ENCODE measurements around the gene PNMA3. TPM values are rescaled to one million over a fixed set of nuclear protein-coding genes. Genes with fewer than 3 reads are reported as not detected.
"Not testable (repeated sequence)": the region's sequence is repeated elsewhere in the genome, so short reads cannot be mapped to it uniquely, and the experiment has no call there.

PNMA3 gene
- total and polyA plus RNA-seq, 8 donors = 0.16 to 2.3 (median 0.22) TPM

DNA sequence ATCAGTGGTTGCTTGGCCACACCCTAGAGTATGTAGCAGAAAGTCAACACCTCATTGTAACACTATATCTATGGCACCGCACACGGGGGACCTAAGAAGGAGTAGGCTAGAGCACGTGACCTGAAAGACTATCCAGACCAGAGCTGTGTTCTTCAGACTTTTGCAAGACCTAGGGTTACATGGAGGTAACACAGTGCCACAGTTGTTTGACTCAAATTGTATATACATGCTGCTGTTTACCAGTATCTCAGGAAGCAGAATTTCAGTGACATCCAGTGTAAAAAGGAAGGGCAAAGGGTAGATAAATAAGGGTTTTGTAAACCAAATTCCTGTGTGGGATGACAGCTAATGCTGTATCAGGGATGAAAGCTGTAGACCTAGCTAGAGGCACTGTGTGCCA lies 46.1 kb downstream of the PNMA3 start:
- Histone ChIP-seq H3K4me3 (no peak overlapping the region), H3K9me3 (no peaks in the 10 kb centered on the region), H3K36me3 (no peaks in the 10 kb centered on the region), H3K27ac (no peak overlapping the region), H3K4me1 (no peaks in the 10 kb centered on the region), H3K27me3 (no peaks in the 10 kb centered on the region)
- FAIRE-seq (no peak), ATAC-seq (no peak), DNase-seq (no peak)
- intact Hi-C loops (cut with DNase I) = no loop called here
- TF ChIP-seq, protein P1, sequence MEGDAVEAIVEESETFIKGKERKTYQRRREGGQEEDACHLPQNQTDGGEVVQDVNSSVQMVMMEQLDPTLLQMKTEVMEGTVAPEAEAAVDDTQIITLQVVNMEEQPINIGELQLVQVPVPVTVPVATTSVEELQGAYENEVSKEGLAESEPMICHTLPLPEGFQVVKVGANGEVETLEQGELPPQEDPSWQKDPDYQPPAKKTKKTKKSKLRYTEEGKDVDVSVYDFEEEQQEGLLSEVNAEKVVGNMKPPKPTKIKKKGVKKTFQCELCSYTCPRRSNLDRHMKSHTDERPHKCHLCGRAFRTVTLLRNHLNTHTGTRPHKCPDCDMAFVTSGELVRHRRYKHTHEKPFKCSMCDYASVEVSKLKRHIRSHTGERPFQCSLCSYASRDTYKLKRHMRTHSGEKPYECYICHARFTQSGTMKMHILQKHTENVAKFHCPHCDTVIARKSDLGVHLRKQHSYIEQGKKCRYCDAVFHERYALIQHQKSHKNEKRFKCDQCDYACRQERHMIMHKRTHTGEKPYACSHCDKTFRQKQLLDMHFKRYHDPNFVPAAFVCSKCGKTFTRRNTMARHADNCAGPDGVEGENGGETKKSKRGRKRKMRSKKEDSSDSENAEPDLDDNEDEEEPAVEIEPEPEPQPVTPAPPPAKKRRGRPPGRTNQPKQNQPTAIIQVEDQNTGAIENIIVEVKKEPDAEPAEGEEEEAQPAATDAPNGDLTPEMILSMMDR (IDR thresholded peaks at IDR 0.05) = no peak
- WGBS, 2 donors = 64 to 69% methylated on average over 3 of the region's 3 CpGs

DNA sequence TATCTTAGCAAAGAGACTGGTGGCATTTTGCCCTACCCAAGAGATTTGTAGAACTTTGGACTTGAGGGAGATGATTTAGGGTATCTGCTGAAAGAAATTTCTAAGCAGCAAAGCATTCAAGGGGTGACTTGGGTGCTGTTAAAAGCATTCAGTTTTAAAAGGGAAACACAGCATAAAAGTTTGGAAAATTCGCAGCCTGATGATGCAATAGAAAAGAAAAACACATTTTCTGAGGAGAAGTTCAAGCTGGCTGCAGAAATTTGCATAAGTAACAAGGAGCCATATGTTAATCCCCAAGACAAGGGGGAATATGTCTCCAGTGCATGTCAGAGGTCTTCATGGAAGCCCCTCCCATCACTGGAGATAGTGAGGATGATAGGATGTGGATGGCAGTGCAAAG lies 48.7 kb downstream of the PNMA3 start:
- H3K36me3 ChIP-seq; FAIRE-seq; ATAC-seq; intact Hi-C loops (cut with DNase I); H3K4me3 ChIP-seq; H3K27ac ChIP-seq; H3K4me1 ChIP-seq; DNase-seq; H3K9me3 ChIP-seq; H3K27me3 ChIP-seq: not testable (repeated sequence)
- 54 to 70% methylated on average over 1 of the region's 1 CpG for WGBS, 2 donors

DNA sequence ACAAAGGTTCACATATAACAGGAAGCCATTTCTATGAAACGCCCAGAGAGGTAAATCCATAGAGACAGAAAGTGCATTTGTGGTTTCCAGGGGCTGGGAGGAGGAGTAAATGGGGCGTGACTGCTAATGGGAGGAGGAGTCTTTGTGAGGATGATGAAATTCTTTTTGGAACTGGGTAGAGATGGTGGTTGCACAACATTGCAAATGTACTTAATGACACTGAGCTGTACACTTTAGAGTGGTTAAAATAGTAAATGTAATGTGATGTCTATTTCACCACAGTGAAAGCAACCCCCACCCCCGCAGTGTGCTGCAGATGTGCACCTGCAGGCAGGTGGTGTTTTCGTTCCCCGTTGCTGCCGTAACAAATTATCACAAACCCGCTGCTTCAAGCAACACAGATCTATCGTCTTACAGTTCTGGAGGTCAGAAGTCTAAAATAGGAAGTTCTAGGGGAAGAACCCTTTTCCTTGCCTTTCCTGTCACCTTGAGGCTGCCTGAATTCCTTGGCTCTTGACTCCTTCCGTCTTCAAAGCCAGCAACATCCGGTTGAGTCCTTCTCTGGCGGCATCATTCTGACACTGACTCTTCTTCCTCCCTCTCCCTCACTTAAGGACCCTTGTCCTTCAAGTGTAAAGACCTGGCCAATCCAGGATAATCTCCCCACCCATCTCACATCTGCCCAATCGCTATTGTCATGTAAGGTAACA lies 50.0 kb downstream of the PNMA3 start:
- H3K9me3 ChIP-seq; intact Hi-C loops (cut with DNase I); H3K4me3 ChIP-seq; FAIRE-seq; H3K27me3 ChIP-seq; DNase-seq; H3K4me1 ChIP-seq; H3K36me3 ChIP-seq; H3K27ac ChIP-seq: not testable (repeated sequence)
- peak in 1 of 4 donors; percentile 12 for ATAC-seq
- WGBS, 2 donors = 43 to 88% methylated on average over 2 to 4 of the region's 12 CpGs

Other genes with a start within 250 kb of the PNMA3 start
- 10 to 100 TPM in 3 of 6 donors, 1 to 10 TPM in 3; 6.6 to 16.7 (median 10.1) TPM for gene CETN2, start 225.7 kb upstream of the PNMA3 start, total RNA-seq
- 10 to 100 TPM; 19.4 to 31.4 TPM for gene CETN2, start 225.7 kb upstream of the PNMA3 start, polyA plus RNA-seq
- 1 to 10 TPM; 5.0 to 7.6 (median 6.4) TPM for gene NSDHL, start 225.4 kb upstream of the PNMA3 start, total RNA-seq
- gene NSDHL, start 225.4 kb upstream of the PNMA3 start, polyA plus RNA-seq = 1 to 10 TPM; 4.6 to 8.3 TPM
- gene ZNF185, start 158.4 kb upstream of the PNMA3 start, total RNA-seq = 1 to 10 TPM; 2.4 to 5.0 (median 3.0) TPM
- gene ZNF185, start 158.4 kb upstream of the PNMA3 start, polyA plus RNA-seq = 1 to 10 TPM; 2.2 to 4.8 TPM
- not detected for gene PNMA5, start 62.4 kb upstream of the PNMA3 start, total RNA-seq
- not detected for gene PNMA5, start 62.4 kb upstream of the PNMA3 start, polyA plus RNA-seq
- 1 to 10 TPM in 1 of 6 donors, under 1 TPM in 5; 0.37 to 1.0 (median 0.65) TPM for gene PNMA6A, start 16.0 kb downstream of the PNMA3 start, total RNA-seq
- gene PNMA6A, start 16.0 kb downstream of the PNMA3 start, polyA plus RNA-seq = 1 to 10 TPM in 1 of 2 donors, under 1 TPM in 1; 0.91 to 2.3 TPM
- gene MAGEA1, start 122.8 kb downstream of the PNMA3 start, total RNA-seq = under 1 TPM in 1 of 6 donors, not detected in 5; 0.13 TPM
- gene MAGEA1, start 122.8 kb downstream of the PNMA3 start, polyA plus RNA-seq = not detected

Data from pancreas (tissue), 10 donors.